ENCODE data around the gene KIF5C.
A peak's percentile ranks its signal among the peaks of the same experiment; 100 is the strongest.

Gene KIF5C

DNA sequence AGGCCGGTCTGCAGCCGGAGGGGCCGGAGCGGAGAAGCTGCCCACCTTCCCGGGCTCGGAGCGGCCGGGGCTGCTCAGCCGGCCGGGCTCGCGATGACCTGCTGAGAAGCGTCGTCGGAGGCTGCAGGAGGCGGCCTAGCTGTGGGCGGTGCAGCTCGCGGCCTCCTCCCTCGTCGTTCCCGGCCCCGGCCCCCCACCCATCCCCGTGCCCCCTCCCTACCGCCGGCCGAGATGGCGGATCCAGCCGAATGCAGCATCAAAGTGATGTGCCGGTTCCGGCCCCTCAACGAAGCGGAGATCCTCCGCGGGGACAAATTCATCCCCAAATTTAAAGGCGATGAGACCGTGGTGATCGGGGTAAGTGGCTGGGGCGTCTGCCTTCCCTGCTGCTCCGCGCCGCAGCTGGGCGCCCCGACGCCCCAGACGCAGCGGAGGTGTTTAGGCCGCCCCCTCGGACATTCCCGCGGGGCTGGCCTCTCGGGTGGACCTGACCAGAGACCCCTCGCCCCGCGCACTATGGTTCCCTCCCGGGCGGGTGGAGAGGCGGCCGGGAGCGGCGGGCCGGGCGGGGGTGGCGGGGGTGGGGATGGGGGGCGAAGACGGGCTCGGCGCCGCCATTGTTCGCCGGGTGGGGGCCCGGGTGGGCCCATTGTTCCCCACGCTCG is 492 bp downstream of the KIF5C start:
- H3K27ac ChIP-seq, result peak overlapping the region; percentile 48; the same call in 1 of the 2 replicates
- no peak for TF ChIP-seq CTCF (IDR thresholded peaks at IDR 0.05)
- no peak for TF ChIP-seq ZFX (IDR thresholded peaks at IDR 0.05; ENCODE audit: borderline replicate concordance)

- H3K27ac ChIP-seq, result peak overlapping the region; percentile 48
- no peak for TF ChIP-seq ZFX (IDR thresholded peaks at IDR 0.05; ENCODE audit: borderline replicate concordance)
- no peak for TF ChIP-seq CTCF (IDR thresholded peaks at IDR 0.05)
Measured at GRCh38 chr2:148876202-148876594, 1.2 kb downstream of the KIF5C start.

DNA sequence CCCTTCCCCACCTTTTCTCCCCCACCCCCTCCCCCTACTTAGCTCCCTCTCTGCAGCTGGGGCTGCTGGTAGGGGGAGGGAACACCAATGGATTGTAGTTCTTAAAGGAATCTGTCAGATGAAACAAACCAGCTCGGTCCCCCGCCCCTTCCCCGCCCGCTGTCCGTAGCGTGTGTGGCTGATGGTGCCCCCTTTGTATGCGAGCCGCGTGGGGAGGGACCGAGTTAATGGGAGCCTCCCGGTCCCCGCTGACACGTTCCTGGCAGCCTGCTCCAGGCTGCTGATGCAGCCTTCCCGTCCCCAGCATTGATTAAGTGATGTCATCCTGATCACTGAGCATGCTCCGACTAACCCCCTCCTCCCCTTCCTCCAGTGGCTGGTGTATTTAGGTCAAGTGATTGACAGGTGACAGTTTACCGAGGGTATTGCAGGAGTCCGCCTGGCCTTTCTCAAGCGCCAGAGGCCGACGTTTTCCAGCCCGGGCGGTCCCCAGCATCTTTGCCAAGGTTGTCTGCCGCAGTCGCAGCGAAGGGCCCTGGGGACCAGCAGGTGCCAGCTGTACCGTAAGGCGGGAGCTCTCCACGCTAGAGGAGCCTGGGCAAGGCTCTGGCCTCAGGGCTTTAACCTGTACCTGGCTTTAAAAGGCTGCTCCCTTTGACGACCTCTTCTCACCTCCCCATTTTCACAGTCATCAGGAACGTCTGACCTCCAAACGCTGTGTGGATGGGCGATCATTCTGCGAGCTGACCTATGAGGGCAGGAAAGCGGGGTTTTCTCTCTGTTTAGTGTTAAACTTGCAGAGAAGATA is 1.8 kb downstream of the KIF5C start:
- TF ChIP-seq ZFX (IDR thresholded peaks at IDR 0.05; ENCODE audit: borderline replicate concordance) (no peak), CTCF (IDR thresholded peaks at IDR 0.05) (no peak)
- peak overlapping the region; percentile 48 for H3K27ac ChIP-seq

DNA sequence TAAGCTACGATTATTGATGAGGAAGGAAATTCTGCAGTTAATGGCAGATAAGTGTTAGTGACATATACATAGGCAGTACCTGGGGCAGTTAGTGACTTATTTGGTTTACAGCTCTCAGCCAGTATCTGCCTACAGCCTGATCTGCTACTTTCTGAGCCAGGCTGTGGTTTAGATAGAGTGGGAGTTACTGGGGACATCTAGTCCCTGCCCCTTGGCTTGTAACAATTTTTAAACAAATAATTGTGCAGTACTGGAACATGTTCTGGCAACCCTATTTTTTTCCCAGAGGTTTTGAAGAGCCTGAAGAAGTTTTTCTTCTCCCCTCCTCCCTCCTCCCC is 2.3 kb downstream of the KIF5C start:
- no peak for TF ChIP-seq ZFX (IDR thresholded peaks at IDR 0.05; ENCODE audit: borderline replicate concordance)
- no peak for TF ChIP-seq CTCF (IDR thresholded peaks at IDR 0.05)
- peak overlapping the region; percentile 48 for H3K27ac ChIP-seq

GRCh38 chr2:148880636-148881035 is 5.6 kb downstream of the KIF5C start:
- H3K27ac ChIP-seq, result no peak overlapping the region
- TF ChIP-seq CTCF (IDR thresholded peaks at IDR 0.05) (no peak), ZFX (IDR thresholded peaks at IDR 0.05; ENCODE audit: borderline replicate concordance) (no peak)

- TF ChIP-seq ZFX (IDR thresholded peaks at IDR 0.05; ENCODE audit: borderline replicate concordance), result no peak
- no peak for TF ChIP-seq CTCF (IDR thresholded peaks at IDR 0.05)
- H3K27ac ChIP-seq, result no peak overlapping the region
Measured at GRCh38 chr2:148882051-148882450, 7.0 kb downstream of the KIF5C start.

GRCh38 chr2:148885209-148885608 is 10.2 kb downstream of the KIF5C start:
- H3K27ac ChIP-seq, result no peak overlapping the region
- no peak for TF ChIP-seq ZFX (IDR thresholded peaks at IDR 0.05; ENCODE audit: borderline replicate concordance)
- TF ChIP-seq CTCF (IDR thresholded peaks at IDR 0.05), result no peak
